Measurements from ENCODE around the gene SLC27A5. TPM values are rescaled to one million over a fixed set of nuclear protein-coding genes. Genes with fewer than 3 reads are reported as not detected.
A peak's percentile ranks its signal among the peaks of the same experiment; 100 is the strongest.

The SLC27A5 gene
- polyA plus RNA-seq, 2 of the 4 experiments (the other 2 are of a cell fraction), result 30.2 to 37.8 TPM

GRCh38 chr19:58546019-58546530, 34.3 kb upstream of the SLC27A5 start:
- DNase-seq (ENCODE audit: low read depth in 1 of 2, low spot score in 1 of 2) (no peak), FAIRE-seq (no peak), ATAC-seq (no peak)
- Histone ChIP-seq H3K27ac (peak overlapping the region; percentile 87 to 95; a peak in 5 of 6 replicates), H3K4me2 (peak overlapping the region; percentile 95), H3K4me1 (peaks cover 23% of the 10 kb centered on the region), H3K9me3 (no peaks in the 10 kb centered on the region), H3K4me3 (peak overlapping the region; percentile 97)
- POLR2A ChIA-PET, result interaction anchor here (1.8 to 4.1 kb wide), 3 partner anchors 8 to 32 kb away, joined by 5 to 184 read pairs (median 103); partner anchors contain the start of genes CHMP2A and ZBTB45
- 0% methylated on average over 1 of the region's 1 CpG for WGBS (ENCODE audit: missing lambda C conversion rate)
- CTCF ChIA-PET, result interaction anchor here (1.3 to 13.8 kb wide), 3 partner anchors 7 to 32 kb away, joined by 3 to 222 read pairs (median 4); partner anchors contain the start of gene ZBTB45
- TF ChIP-seq CTCF (IDR thresholded peaks at IDR 0.05) (no peak), TFCP2L1 (CRISPR knock-in tag; IDR thresholded peaks at IDR 0.05) (0 out of 2 replicates have a peak, but pooled peaks have one; percentile 29), TP53 (CRISPR knock-in tag; IDR thresholded peaks at IDR 0.05) (0 out of 2 replicates have a peak, but pooled peaks have one; percentile 26)

- no peak for DNase-seq (ENCODE audit: low read depth in 1 of 2, low spot score in 1 of 2)
- TF ChIP-seq HOXA7 (CRISPR knock-in tag; IDR thresholded peaks at IDR 0.05), result no peak
- TF ChIP-seq HEYL (CRISPR knock-in tag; IDR thresholded peaks at IDR 0.05), result no peak
- TF ChIP-seq HOXB5 (CRISPR knock-in tag; IDR thresholded peaks at IDR 0.05), result no peak
- no peak for TF ChIP-seq CBX8 (IDR thresholded peaks at IDR 0.05)
- no peak for TF ChIP-seq CEBPB (IDR thresholded peaks at IDR 0.05)
- no peak for ATAC-seq
- POLR2A ChIA-PET, result interaction anchor here (1.8 to 4.1 kb wide), 4 partner anchors 9 to 31 kb away, joined by 5 to 184 read pairs (median 70); partner anchors contain the start of genes CHMP2A, UBE2M and ZBTB45
- no peak for FAIRE-seq
- CTCF ChIA-PET, result interaction anchor here (1.3 to 13.8 kb wide), 3 partner anchors 8 to 31 kb away, joined by 3 to 222 read pairs (median 4); partner anchors contain the start of gene ZBTB45
- peaks cover 23% of the 10 kb centered on the region for H3K4me1 ChIP-seq
- no peaks in the 10 kb centered on the region for H3K9me3 ChIP-seq
- H3K27ac ChIP-seq, result peak overlapping the region; percentile 87 to 95
- H3K4me2 ChIP-seq, result peak overlapping the region; percentile 95
- 4% methylated on average over 21 of the region's 21 CpGs for WGBS (ENCODE audit: missing lambda C conversion rate)
- H3K4me3 ChIP-seq, result peak overlapping the region; percentile 97
Observed at GRCh38 chr19:58545286-58546018, 33.7 kb upstream of the SLC27A5 start.

- TF ChIP-seq JUN (IDR thresholded peaks at IDR 0.05) (peak; percentile 13 to 25; a peak in 2 of 5 replicates), ESRRA (IDR thresholded peaks at IDR 0.05; ENCODE audit: borderline replicate concordance, low read length) (no peak)
- CTCF ChIA-PET, result interaction anchor here (1.3 to 13.8 kb wide), 4 partner anchors 9 to 31 kb away, joined by 3 to 222 read pairs (median 5); partner anchors contain the start of genes CHMP2A and ZBTB45
- POLR2A ChIA-PET, result interaction anchor here (1.0 to 4.1 kb wide), 17 partner anchors 9 to 182 kb away, joined by 3 to 184 read pairs (median 8); partner anchors contain the start of genes CHMP2A, MZF1, SLC27A5 and UBE2M
- WGBS (ENCODE audit: missing lambda C conversion rate), result under 1% methylated on average over 20 of the region's 92 CpGs
- Histone ChIP-seq H3K27ac (peak overlapping the region; percentile 87 to 95), H3K4me2 (peak overlapping the region; percentile 95), H3K9me3 (no peaks in the 10 kb centered on the region), H3K4me1 (peaks cover 23% of the 10 kb centered on the region), H3K4me3 (peak overlapping the region; percentile 97)
- peak in 1 of 2 experiments; percentile 37; a peak in 3 of 6 replicates for ATAC-seq
- peak; percentile 40 to 75 for DNase-seq (ENCODE audit: low read depth in 1 of 2, low spot score in 1 of 2)
- no peak for FAIRE-seq
Observed at GRCh38 chr19:58544591-58545285, 32.9 kb upstream of the SLC27A5 start.

GRCh38 chr19:58543826-58544590, 32.2 kb upstream of the SLC27A5 start, which contains the start of gene TRIM28:
Gene TRIM28 (plus strand): TSS chr19:58544064. CDS start chr19:58544758, 694 bp downstream.
- H3K4me3 ChIP-seq, result peak within 1 kb of the TSS; percentile 97
- peak within 1 kb of the TSS; percentile 95 for H3K4me2 ChIP-seq
- DNase-seq (ENCODE audit: low read depth in 1 of 2, low spot score in 1 of 2), result peak; percentile 100
- no peaks in the 10 kb centered on the region for H3K9me3 ChIP-seq
- POLR2A ChIA-PET, result interaction anchor here (0.7 to 4.1 kb wide), 26 partner anchors 9 to 725 kb away, joined by 3 to 184 read pairs (median 5); partner anchors contain the start of genes CHMP2A, MZF1, RNF225 and SLC27A5
- ATAC-seq, result peak; percentile 93 to 97
- H3K27ac ChIP-seq, result peak within 1 kb of the TSS; percentile 87 to 95
- 1% methylated on average over 25 of the region's 73 CpGs for WGBS (ENCODE audit: missing lambda C conversion rate)
- peaks cover 23% of the 10 kb centered on the region for H3K4me1 ChIP-seq
- peak; percentile 49 for FAIRE-seq
- CTCF ChIA-PET, result interaction anchor here (0.7 to 13.8 kb wide), 3 partner anchors 11 to 69 kb away, joined by 3 to 222 read pairs (median 6); partner anchors contain the start of genes CHMP2A and ZBTB45
- TF ChIP-seq PHF8 (IDR thresholded peaks at IDR 0.05; ENCODE audit: borderline replicate concordance, low read depth), result peak; percentile 90
- TF ChIP-seq, protein P1, sequence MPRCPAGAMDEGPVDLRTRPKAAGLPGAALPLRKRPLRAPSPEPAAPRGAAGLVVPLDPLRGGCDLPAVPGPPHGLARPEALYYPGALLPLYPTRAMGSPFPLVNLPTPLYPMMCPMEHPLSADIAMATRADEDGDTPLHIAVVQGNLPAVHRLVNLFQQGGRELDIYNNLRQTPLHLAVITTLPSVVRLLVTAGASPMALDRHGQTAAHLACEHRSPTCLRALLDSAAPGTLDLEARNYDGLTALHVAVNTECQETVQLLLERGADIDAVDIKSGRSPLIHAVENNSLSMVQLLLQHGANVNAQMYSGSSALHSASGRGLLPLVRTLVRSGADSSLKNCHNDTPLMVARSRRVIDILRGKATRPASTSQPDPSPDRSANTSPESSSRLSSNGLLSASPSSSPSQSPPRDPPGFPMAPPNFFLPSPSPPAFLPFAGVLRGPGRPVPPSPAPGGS (IDR thresholded peaks at IDR 0.05), result peak; percentile 99
- TF ChIP-seq GATA3 (IDR thresholded peaks at IDR 0.05; ENCODE audit: borderline replicate concordance), result peak; percentile 50; the same call in 1 of the 2 replicates
- TF ChIP-seq MAZ (IDR thresholded peaks at IDR 0.05; ENCODE audit: borderline replicate concordance, low read depth, low read length), result peak; percentile 13; the same call in 1 of the 2 replicates
- TF ChIP-seq, protein P2, sequence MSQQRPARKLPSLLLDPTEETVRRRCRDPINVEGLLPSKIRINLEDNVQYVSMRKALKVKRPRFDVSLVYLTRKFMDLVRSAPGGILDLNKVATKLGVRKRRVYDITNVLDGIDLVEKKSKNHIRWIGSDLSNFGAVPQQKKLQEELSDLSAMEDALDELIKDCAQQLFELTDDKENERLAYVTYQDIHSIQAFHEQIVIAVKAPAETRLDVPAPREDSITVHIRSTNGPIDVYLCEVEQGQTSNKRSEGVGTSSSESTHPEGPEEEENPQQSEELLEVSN (IDR thresholded peaks at IDR 0.05; ENCODE audit: borderline replicate concordance, low read depth), result peak; percentile 75; the same call in 1 of the 2 replicates
- no peak for TF ChIP-seq KDM1A (IDR thresholded peaks at IDR 0.05; ENCODE audit: low read depth)
- no peak for TF ChIP-seq ZSCAN20 (CRISPR knock-in tag; IDR thresholded peaks at IDR 0.05)
- 0 out of 3 replicates have a peak, but pooled peaks have one; percentile 6 for TF ChIP-seq SMC3 (IDR thresholded peaks at IDR 0.05)
- no peak for TF ChIP-seq ZNF302 (CRISPR knock-in tag; IDR thresholded peaks at IDR 0.05)
- TF ChIP-seq, protein P3, sequence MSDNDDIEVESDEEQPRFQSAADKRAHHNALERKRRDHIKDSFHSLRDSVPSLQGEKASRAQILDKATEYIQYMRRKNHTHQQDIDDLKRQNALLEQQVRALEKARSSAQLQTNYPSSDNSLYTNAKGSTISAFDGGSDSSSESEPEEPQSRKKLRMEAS (IDR thresholded peaks at IDR 0.05), result peak; percentile 68; the same call in 1 of the 2 replicates
- TF ChIP-seq POLR2A (IDR thresholded peaks at IDR 0.05; ENCODE audit: low read length), result peak; percentile 98

All from A549 (cell line).